ENCODE measurements around the gene MPLKIP. TPM values are rescaled to one million over a fixed set of nuclear protein-coding genes. Genes with fewer than 3 reads are reported as not detected.

The MPLKIP gene
- total RNA-seq, 4 donors from 2014 or later = 19.1 to 27.9 (median 23.8) TPM

GRCh38 chr7:40138973-40139372, 4.6 kb upstream of the MPLKIP start:
- no peak for DNase-seq
- H3K4me1 ChIP-seq = peaks cover 4% of the 10 kb centered on the region in 2 donors
- intact Hi-C loops (cut with DNase I; ENCODE audit: low total_unique reads) = loop anchor here (10.0 kb wide), 1 partner anchor 574 kb away; the partner anchor contains the start of gene YAE1

GRCh38 chr7:40137563-40137962, 3.1 kb upstream of the MPLKIP start:
- DNase-seq = no peak
- intact Hi-C loops (cut with DNase I; ENCODE audit: low total_unique reads) = loop anchor here (10.0 kb wide), 1 partner anchor 573 kb away; the partner anchor contains the start of gene YAE1
- in situ Hi-C loops (cut with MboI; ENCODE audit: low sequenced_read_pairs in 4 of 4) = loop anchor here in 1 of 4 donors (10.0 kb wide), 1 partner anchor 243 kb away; no protein-coding TSS in a partner anchor
- peaks cover 13 to 15% of the 10 kb centered on the region in 2 donors for H3K4me1 ChIP-seq
- H3K27ac ChIP-seq = no peak overlapping the region
- H3K27me3 ChIP-seq = no peaks in the 10 kb centered on the region
- no peaks in the 10 kb centered on the region for H3K9me3 ChIP-seq
- H3K36me3 ChIP-seq = no peaks in the 10 kb centered on the region
- H3K4me3 ChIP-seq = no peak overlapping the region
- TF ChIP-seq CTCF (IDR thresholded peaks at IDR 0.05 in 4 of 5, conservative IDR thresholded peaks at IDR 0.05 in 1 of 5) (no peak), POLR2A (IDR thresholded peaks at IDR 0.05) (no peak)
- ATAC-seq = no peak

More at GRCh38 chr7:40138973-40139372, 4.6 kb upstream of the MPLKIP start:
- no peak for TF ChIP-seq CTCF (IDR thresholded peaks at IDR 0.05 in 4 of 5, conservative IDR thresholded peaks at IDR 0.05 in 1 of 5)
- no peak for TF ChIP-seq POLR2A (IDR thresholded peaks at IDR 0.05)
- Histone ChIP-seq H3K36me3 (no peaks in the 10 kb centered on the region), H3K4me3 (no peak overlapping the region), H3K27me3 (no peaks in the 10 kb centered on the region), H3K9me3 (no peaks in the 10 kb centered on the region), H3K27ac (no peak overlapping the region)
- in situ Hi-C loops (cut with MboI; ENCODE audit: low sequenced_read_pairs in 4 of 4) = loop anchor here in 1 of 4 donors (10.0 kb wide), 1 partner anchor 244 kb away; no protein-coding TSS in a partner anchor
- ATAC-seq = no peak

- DNase-seq = no peak
- in situ Hi-C loops (cut with MboI; ENCODE audit: low sequenced_read_pairs in 4 of 4) = loop anchor here in 1 of 4 donors (10.0 kb wide), 1 partner anchor 240 kb away; no protein-coding TSS in a partner anchor
- H3K27me3 ChIP-seq = no peaks in the 10 kb centered on the region
- ATAC-seq = no peak
- no peaks in the 10 kb centered on the region for H3K9me3 ChIP-seq
- H3K36me3 ChIP-seq = no peaks in the 10 kb centered on the region
- H3K27ac ChIP-seq = peak overlapping the region; percentile 89 to 98 (median 92)
- TF ChIP-seq CTCF (IDR thresholded peaks at IDR 0.05 in 4 of 5, conservative IDR thresholded peaks at IDR 0.05 in 1 of 5) = no peak
- no peak for TF ChIP-seq POLR2A (IDR thresholded peaks at IDR 0.05)
- H3K4me3 ChIP-seq = peak overlapping the region; percentile 81 to 98 (median 92)
- intact Hi-C loops (cut with DNase I; ENCODE audit: low total_unique reads) = loop anchor here (10.0 kb wide), 1 partner anchor 570 kb away; the partner anchor contains the start of gene YAE1
- peaks cover 27 to 34% of the 10 kb centered on the region in 2 donors for H3K4me1 ChIP-seq
These were observed 842 bp upstream of the MPLKIP start for GRCh38 chr7:40135317-40135610.

GRCh38 chr7:40133561-40134427, 628 bp downstream of the MPLKIP start:
- ATAC-seq (peak; percentile 57 to 65), DNase-seq (no peak)
- Histone ChIP-seq H3K27me3 (no peaks in the 10 kb centered on the region), H3K9me3 (no peaks in the 10 kb centered on the region), H3K4me3 (peak overlapping the region; percentile 81 to 98 (median 92)), H3K27ac (peak overlapping the region; percentile 89 to 98 (median 92)), H3K36me3 (no peaks in the 10 kb centered on the region), H3K4me1 (peaks cover 35 to 40% of the 10 kb centered on the region in 2 donors)
- TF ChIP-seq POLR2A (IDR thresholded peaks at IDR 0.05) (no peak), CTCF (IDR thresholded peaks at IDR 0.05 in 4 of 5, conservative IDR thresholded peaks at IDR 0.05 in 1 of 5) (no peak)
- intact Hi-C loops (cut with DNase I; ENCODE audit: low total_unique reads) = loop anchor here (1.0 to 10.0 kb wide), 4 partner anchors 51 to 569 kb away; partner anchors contain the start of gene YAE1
- in situ Hi-C loops (cut with MboI; ENCODE audit: low sequenced_read_pairs in 4 of 4) = loop anchor here in 1 of 4 donors (10.0 kb wide), 1 partner anchor 239 kb away; no protein-coding TSS in a partner anchor

Measured in gastrocnemius medialis (tissue), 4 donors.